ENCODE data around the gene ARSG.

GRCh38 chr17:68356520-68356919 lies 65.2 kb downstream of the ARSG start:
- TF ChIP-seq CTCF (IDR thresholded peaks at IDR 0.05) (no peak), POLR2AphosphoS5 (IDR thresholded peaks at IDR 0.05) (no peak), EP300 (IDR thresholded peaks at IDR 0.05) (no peak), POLR2A (IDR thresholded peaks at IDR 0.05) (peak in 1 of 4 donors; percentile 16)
